Measurements from ENCODE around the gene CACNA1C.
"Not testable (repeated sequence)": the region's sequence is repeated elsewhere in the genome, so short reads cannot be mapped to it uniquely, and the experiment has no call there.

Gene CACNA1C

DNA sequence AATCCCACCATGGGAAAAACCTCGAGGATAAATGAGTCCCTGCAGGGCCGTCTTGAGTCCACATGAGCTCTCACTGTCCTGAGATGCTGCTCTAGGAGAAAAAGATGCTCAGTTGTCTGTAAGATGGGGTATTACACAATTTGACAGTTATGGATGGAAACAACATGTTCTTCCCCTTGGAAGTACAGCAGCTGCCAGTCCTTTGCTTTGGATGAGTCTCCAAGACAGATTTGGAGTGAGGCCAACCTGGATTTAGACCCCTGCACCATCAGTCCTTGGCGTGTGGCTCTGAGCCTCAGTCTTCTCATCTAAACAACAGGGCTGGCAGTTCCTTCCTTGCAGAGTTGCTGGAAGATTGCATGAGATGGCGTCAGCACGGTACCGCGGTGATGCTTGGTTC is 432.9 kb downstream of the CACNA1C start:
- no peaks in the 10 kb centered on the region for H3K27me3 ChIP-seq (ENCODE audit: control insufficient read depth, insufficient read depth, low read length)
- H3K9me3 ChIP-seq (ENCODE audit: control insufficient read depth, low read length) = no peaks in the 10 kb centered on the region
- H3K4me1 ChIP-seq (ENCODE audit: control insufficient read depth, insufficient read depth, low read length) = no peaks in the 10 kb centered on the region

DNA sequence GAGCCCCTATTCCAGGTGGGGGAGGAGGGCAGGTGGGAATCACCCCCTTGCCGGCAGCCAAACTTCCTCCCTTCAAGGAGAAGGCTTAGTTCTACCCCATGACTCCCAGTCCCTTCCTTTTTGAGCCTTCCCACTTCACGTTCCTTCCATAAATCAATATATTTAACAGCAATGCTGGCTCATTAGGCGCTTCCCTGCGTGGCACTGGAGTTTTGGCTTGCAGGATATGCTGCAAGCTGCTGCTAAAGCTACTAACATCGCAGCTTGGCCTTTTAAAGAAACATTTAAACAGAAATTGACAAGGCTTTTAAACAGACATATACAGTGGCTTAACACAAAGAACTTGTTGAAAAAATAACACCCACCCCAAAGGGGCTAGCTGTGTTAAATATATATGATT is 434.0 kb downstream of the CACNA1C start:
- H3K9ac ChIP-seq (ENCODE audit: low read length) = no peak overlapping the region
- H3K4me1 ChIP-seq (ENCODE audit: control insufficient read depth, insufficient read depth, low read length) = no peaks in the 10 kb centered on the region
- no peak overlapping the region for H3K4me3 ChIP-seq (ENCODE audit: low read length)
- no peaks in the 10 kb centered on the region for H3K36me3 ChIP-seq (ENCODE audit: control insufficient read depth, insufficient read depth, low read length)
- H3K9me3 ChIP-seq (ENCODE audit: control insufficient read depth, low read length) = no peaks in the 10 kb centered on the region
- H3K27me3 ChIP-seq (ENCODE audit: control insufficient read depth, insufficient read depth, low read length) = no peaks in the 10 kb centered on the region

More for the DNA sequence above, 432.9 kb downstream of the CACNA1C start:
- Histone ChIP-seq H3K9ac (ENCODE audit: low read length) (no peak overlapping the region), H3K36me3 (ENCODE audit: control insufficient read depth, insufficient read depth, low read length) (no peaks in the 10 kb centered on the region), H3K4me3 (ENCODE audit: low read length) (no peak overlapping the region)

DNA sequence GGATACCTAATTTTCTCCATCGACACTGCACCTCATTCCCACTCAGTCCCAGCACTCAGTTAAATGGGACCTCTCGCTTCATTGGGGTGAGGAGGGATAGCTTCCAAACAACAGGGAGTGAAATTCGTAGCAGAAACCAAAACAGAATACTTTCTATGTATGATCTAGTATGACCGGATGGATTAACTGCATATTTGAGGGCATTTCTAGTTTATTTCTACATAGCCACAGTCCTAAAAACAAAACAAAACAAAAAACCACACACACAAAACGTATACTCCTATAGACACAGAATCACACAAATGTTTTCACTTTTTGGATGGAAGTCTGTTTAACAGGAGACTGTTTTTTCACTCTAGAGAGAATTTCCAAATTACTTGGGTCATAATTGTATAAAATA is 434.5 kb downstream of the CACNA1C start:
- no peak overlapping the region for H3K4me3 ChIP-seq (ENCODE audit: low read length)
- no peaks in the 10 kb centered on the region for H3K9me3 ChIP-seq (ENCODE audit: control insufficient read depth, low read length)
- H3K36me3 ChIP-seq (ENCODE audit: control insufficient read depth, insufficient read depth, low read length) = no peaks in the 10 kb centered on the region
- H3K27me3 ChIP-seq (ENCODE audit: control insufficient read depth, insufficient read depth, low read length) = no peaks in the 10 kb centered on the region
- no peaks in the 10 kb centered on the region for H3K4me1 ChIP-seq (ENCODE audit: control insufficient read depth, insufficient read depth, low read length)
- no peak overlapping the region for H3K9ac ChIP-seq (ENCODE audit: low read length)

DNA sequence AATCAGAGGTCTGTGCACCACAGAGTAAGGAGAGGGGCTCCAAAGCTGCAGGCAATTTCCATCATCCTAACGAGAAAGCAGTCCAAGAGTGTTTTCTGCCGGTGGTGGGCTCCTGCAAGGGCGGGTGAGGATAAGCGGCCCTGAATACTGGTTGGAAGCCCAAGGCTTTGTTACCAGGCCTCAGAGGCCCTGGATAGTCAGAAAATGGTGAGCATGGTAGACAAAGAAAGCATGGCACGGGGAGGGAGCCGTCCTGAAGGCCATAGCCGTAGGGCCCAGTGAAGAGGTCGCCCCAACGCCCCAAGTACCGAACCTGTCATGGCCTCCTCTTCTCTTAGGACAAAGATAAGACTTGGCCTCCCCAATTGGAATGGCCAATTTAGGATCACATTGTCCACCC is 435.3 kb downstream of the CACNA1C start:
- Histone ChIP-seq H3K9ac (ENCODE audit: low read length) (no peak overlapping the region), H3K27me3 (ENCODE audit: control insufficient read depth, insufficient read depth, low read length) (no peaks in the 10 kb centered on the region), H3K9me3 (ENCODE audit: control insufficient read depth, low read length) (no peaks in the 10 kb centered on the region), H3K4me3 (ENCODE audit: low read length) (no peak overlapping the region), H3K4me1 (ENCODE audit: control insufficient read depth, insufficient read depth, low read length) (no peaks in the 10 kb centered on the region), H3K36me3 (ENCODE audit: control insufficient read depth, insufficient read depth, low read length) (no peaks in the 10 kb centered on the region)

DNA sequence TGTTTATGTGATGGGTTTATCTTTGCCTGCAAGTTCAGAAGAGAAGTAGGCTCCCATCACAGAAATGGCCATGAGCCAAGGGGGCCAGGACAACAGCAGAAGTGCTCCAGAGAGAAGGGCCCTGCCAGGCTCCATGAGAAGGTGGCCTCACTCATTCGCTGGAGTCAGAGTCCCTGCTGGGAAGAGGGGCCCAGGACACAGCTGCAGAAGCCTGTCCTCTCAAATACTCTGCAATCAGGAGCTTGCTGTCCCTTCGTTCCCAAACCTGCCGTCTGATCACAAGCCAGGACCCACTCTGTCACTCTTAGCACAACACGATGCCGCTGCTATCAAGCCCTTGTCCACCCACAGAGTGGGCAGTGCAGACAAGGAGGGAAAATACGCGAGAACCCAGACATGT is 435.8 kb downstream of the CACNA1C start:
- Histone ChIP-seq H3K4me3 (ENCODE audit: low read length) (no peak overlapping the region), H3K9ac (ENCODE audit: low read length) (no peak overlapping the region), H3K9me3 (ENCODE audit: control insufficient read depth, low read length) (no peaks in the 10 kb centered on the region), H3K36me3 (ENCODE audit: control insufficient read depth, insufficient read depth, low read length) (no peaks in the 10 kb centered on the region), H3K27me3 (ENCODE audit: control insufficient read depth, insufficient read depth, low read length) (no peaks in the 10 kb centered on the region), H3K4me1 (ENCODE audit: control insufficient read depth, insufficient read depth, low read length) (no peaks in the 10 kb centered on the region)

DNA sequence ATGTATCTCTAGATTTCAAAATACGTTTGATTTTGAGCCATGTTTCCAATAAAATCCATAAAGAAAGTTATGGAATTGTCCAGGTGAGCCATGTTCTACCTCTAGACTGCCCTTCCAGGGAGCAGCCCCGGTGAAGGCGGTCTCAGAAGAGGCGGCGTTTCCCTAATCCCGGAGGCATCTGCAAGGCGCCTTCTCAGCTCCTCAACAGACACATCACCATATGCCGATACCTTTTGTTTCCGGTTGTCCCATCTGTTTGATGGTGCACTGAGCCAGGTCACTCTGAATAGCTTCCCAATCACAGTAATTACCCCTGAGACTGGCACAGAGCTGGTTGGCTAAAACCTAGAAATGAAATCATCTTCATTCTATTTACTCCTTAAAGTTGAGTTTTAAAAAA is 436.5 kb downstream of the CACNA1C start:
- Histone ChIP-seq H3K4me3 (ENCODE audit: low read length) (no peak overlapping the region), H3K27me3 (ENCODE audit: control insufficient read depth, insufficient read depth, low read length) (no peaks in the 10 kb centered on the region), H3K36me3 (ENCODE audit: control insufficient read depth, insufficient read depth, low read length) (no peaks in the 10 kb centered on the region), H3K9me3 (ENCODE audit: control insufficient read depth, low read length) (no peaks in the 10 kb centered on the region), H3K9ac (ENCODE audit: low read length) (no peak overlapping the region), H3K4me1 (ENCODE audit: control insufficient read depth, insufficient read depth, low read length) (no peaks in the 10 kb centered on the region)

DNA sequence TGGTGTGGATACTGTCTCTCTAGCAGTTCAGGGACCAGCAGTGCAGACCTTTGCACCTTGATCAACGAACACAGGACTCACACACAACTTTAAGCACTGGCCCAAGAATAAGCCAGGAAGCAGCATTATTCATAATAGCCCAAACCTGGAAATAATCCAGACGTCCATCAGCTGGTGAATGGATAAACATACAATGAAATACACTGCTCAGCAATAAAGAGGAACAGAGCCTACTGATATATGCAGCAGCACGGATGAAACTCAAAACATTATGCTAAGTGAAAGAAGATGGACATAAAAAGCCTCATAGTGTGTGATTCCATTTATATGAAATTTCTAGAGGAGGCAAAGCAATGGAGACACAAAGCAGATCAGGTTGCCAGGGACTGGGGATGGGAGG is 438.0 kb downstream of the CACNA1C start:
- Histone ChIP-seq H3K4me3 (ENCODE audit: low read length) (no peak overlapping the region), H3K9ac (ENCODE audit: low read length) (no peak overlapping the region), H3K27me3 (ENCODE audit: control insufficient read depth, insufficient read depth, low read length) (no peaks in the 10 kb centered on the region), H3K4me1 (ENCODE audit: control insufficient read depth, insufficient read depth, low read length) (no peaks in the 10 kb centered on the region), H3K9me3 (ENCODE audit: control insufficient read depth, low read length) (no peaks in the 10 kb centered on the region), H3K36me3 (ENCODE audit: control insufficient read depth, insufficient read depth, low read length) (no peaks in the 10 kb centered on the region)

DNA sequence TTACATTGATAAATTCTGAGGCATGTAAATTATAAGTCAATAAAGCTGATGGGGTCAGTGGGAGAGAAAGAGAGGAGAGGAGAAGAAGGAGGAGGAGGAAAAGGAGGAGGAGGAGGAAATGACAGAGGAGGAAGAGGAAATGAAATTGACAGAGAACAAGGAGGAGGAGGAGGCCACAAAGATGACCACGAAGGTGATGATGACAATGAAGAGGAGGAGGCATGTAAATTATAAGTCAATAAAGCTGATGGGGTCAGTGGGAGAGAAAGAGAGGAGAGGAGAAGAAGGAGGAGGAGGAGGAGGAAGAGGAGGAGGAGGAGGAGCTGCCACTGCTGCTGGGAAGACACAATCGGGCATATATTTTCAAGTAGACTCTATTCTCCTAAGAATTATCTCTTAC is 438.6 kb downstream of the CACNA1C start:
- not testable (repeated sequence) for H3K4me1 ChIP-seq (ENCODE audit: control insufficient read depth, insufficient read depth, low read length); H3K36me3 ChIP-seq (ENCODE audit: control insufficient read depth, insufficient read depth, low read length); H3K9ac ChIP-seq (ENCODE audit: low read length); H3K27me3 ChIP-seq (ENCODE audit: control insufficient read depth, insufficient read depth, low read length); H3K4me3 ChIP-seq (ENCODE audit: low read length); H3K9me3 ChIP-seq (ENCODE audit: control insufficient read depth, low read length)

DNA sequence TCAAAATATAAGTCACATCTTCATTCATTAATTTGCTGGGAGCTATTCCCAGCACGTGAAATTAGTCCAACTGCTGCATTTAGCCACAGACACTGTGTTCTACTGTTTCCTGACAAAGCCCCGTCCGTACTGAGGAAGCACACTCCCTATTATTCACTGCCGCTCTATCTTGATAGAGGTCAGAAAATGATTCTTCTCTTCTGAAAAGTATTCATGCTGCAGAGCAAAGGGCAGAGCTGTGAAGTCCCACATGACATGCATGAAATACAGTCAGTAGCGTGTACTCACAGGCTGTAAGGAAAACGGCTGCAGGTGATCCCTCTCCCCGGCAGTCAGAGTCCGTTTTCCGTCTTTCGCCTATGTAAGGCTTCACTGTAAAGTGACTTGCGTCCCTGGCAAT is 439.4 kb downstream of the CACNA1C start:
- no peaks in the 10 kb centered on the region for H3K27me3 ChIP-seq (ENCODE audit: control insufficient read depth, insufficient read depth, low read length)
- H3K9me3 ChIP-seq (ENCODE audit: control insufficient read depth, low read length) = no peaks in the 10 kb centered on the region
- H3K4me1 ChIP-seq (ENCODE audit: control insufficient read depth, insufficient read depth, low read length) = no peaks in the 10 kb centered on the region
- H3K9ac ChIP-seq (ENCODE audit: low read length) = no peak overlapping the region
- no peaks in the 10 kb centered on the region for H3K36me3 ChIP-seq (ENCODE audit: control insufficient read depth, insufficient read depth, low read length)
- no peak overlapping the region for H3K4me3 ChIP-seq (ENCODE audit: low read length)

DNA sequence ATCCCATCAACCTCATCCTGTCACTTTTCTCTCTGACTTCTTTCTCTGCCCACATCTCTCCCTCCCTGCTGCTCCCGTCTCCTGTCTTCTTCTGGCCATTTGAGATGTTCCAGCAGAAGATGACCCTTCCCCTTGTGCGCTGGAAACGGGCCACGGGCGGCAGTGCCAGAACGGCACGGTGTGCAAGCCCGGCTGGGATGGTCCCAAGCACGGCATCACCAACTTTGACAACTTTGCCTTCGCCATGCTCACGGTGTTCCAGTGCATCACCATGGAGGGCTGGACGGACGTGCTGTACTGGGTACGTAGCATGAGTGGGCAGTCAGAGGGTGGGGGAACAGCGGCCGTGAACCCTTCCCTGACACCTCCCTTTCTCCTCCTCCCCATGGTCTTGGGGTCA is 440.3 kb downstream of the CACNA1C start:
- Histone ChIP-seq H3K4me1 (ENCODE audit: control insufficient read depth, insufficient read depth, low read length) (no peaks in the 10 kb centered on the region), H3K9me3 (ENCODE audit: control insufficient read depth, low read length) (no peaks in the 10 kb centered on the region), H3K4me3 (ENCODE audit: low read length) (no peak overlapping the region), H3K36me3 (ENCODE audit: control insufficient read depth, insufficient read depth, low read length) (no peaks in the 10 kb centered on the region), H3K9ac (ENCODE audit: low read length) (no peak overlapping the region), H3K27me3 (ENCODE audit: control insufficient read depth, insufficient read depth, low read length) (no peaks in the 10 kb centered on the region)

DNA sequence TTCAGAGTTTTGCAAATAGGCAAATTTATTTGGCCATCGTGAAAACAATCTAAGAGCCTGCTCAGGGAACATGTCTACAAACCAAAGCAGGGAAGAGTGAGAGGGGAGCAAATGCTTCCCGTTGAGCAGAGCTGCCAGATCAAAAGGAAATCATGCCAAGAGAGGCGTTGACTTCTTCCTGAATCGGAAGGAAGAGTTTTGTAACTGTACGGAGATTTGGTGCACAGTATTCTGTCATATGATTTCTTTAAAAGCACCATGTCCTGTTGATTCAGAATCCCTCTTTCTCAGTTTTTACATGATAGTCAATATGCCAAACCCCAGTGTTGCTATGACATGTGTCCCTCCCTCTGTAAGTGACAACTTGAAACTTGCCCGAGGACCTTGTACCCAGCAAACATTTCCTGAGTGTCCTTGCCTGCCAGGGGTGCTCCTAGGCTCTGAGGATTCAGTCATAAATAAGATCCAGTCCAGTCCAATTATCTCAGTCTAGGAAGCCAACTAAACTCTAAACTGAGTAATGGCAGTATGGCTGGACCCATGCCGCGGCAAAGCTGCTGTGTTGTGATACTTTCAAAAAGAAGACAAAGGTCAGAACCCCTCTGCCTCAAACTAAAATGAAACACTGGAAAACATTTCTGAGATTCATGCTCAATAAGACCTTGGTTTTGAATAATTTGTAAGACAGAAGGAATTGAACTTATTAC is 441.9 kb downstream of the CACNA1C start:
- no peak overlapping the region for H3K9ac ChIP-seq (ENCODE audit: low read length)
- no peaks in the 10 kb centered on the region for H3K4me1 ChIP-seq (ENCODE audit: control insufficient read depth, insufficient read depth, low read length)
- no peak overlapping the region for H3K4me3 ChIP-seq (ENCODE audit: low read length)
- no peaks in the 10 kb centered on the region for H3K27me3 ChIP-seq (ENCODE audit: control insufficient read depth, insufficient read depth, low read length)
- no peaks in the 10 kb centered on the region for H3K36me3 ChIP-seq (ENCODE audit: control insufficient read depth, insufficient read depth, low read length)
- H3K9me3 ChIP-seq (ENCODE audit: control insufficient read depth, low read length) = no peaks in the 10 kb centered on the region

DNA sequence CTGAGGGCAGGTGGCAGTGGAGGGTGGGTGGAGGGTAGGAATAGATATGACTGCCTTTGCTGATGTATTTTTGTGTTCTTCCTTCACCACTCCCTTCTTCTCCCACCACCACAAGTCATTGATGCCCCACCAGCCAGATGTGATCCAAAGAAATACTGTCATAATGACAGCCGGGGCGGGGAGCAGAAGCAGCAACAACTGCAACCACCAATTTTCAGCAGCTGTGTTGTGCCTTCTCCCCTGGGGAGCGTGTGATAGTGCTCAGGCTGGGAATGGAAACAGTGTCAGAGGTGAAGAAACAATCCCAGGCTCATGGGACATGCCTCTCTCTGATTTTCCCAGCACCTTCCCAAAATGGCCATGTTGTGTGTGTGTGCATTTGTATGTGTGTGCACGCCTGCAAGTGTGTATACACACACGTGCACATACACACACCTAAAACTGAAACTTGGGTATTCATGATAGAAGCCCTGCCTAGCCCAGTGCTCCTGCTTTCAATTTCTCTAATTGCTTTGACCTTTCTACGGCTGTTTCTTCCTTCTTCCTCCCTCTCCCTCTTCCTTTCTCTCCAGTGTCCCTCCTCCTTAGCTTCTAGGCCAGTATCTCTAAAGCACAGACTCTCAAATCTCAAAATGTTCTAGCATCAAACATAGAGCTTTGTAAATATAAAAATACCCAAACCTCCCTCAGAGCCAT is 442.8 kb downstream of the CACNA1C start:
- H3K27me3 ChIP-seq (ENCODE audit: control insufficient read depth, insufficient read depth, low read length) = no peaks in the 10 kb centered on the region
- H3K4me1 ChIP-seq (ENCODE audit: control insufficient read depth, insufficient read depth, low read length) = no peaks in the 10 kb centered on the region
- H3K4me3 ChIP-seq (ENCODE audit: low read length) = no peak overlapping the region
- no peaks in the 10 kb centered on the region for H3K9me3 ChIP-seq (ENCODE audit: control insufficient read depth, low read length)
- H3K9ac ChIP-seq (ENCODE audit: low read length) = no peak overlapping the region
- H3K36me3 ChIP-seq (ENCODE audit: control insufficient read depth, insufficient read depth, low read length) = no peaks in the 10 kb centered on the region

All from mucosa of stomach (tissue), 1 donor.